ENCODE data around the gene NFKBIA.

NFKBIA gene

GRCh38 chr14:35408026-35408425, 3.5 kb upstream of the NFKBIA start:
- no peak overlapping the region for H2BK15ac ChIP-seq (ENCODE audit: low read length)
- peak overlapping the region; percentile 31 for H2AK5ac ChIP-seq (ENCODE audit: low read depth, low read length)
- no peak overlapping the region for H3K4ac ChIP-seq (ENCODE audit: low read length)
- H4K91ac ChIP-seq (ENCODE audit: low read depth, low read length, poor library complexity), result no peak overlapping the region
- H3K18ac ChIP-seq (ENCODE audit: low read length), result no peak overlapping the region
- no peak overlapping the region for H3K14ac ChIP-seq (ENCODE audit: low read length)
- WGBS, 2 donors (ENCODE audit: extremely low coverage in 2 of 2, insufficient read length in 2 of 2, insufficient replicate concordance in 1 of 2), result no CpG with 5 or more reads among the region's 8 CpGs
- no peaks in the 10 kb centered on the region for H3K27me3 ChIP-seq (ENCODE audit: control insufficient read depth in 3 of 3, insufficient read depth in 3 of 3, low read depth in 1 of 3, low read length in 3 of 3)
- no peak overlapping the region for H2AFZ ChIP-seq (ENCODE audit: low read length)
- no peak overlapping the region for H2BK120ac ChIP-seq (ENCODE audit: low read depth, low read length)
- no peak overlapping the region for H4K8ac ChIP-seq (ENCODE audit: low read depth, low read length)
- peaks cover 4 to 6% of the 10 kb centered on the region in 2 donors for H3K36me3 ChIP-seq (replicated peaks in 1 of 2; ENCODE audit: control insufficient read depth in 2 of 2, insufficient read depth in 2 of 2, low read length in 2 of 2)
- no peak overlapping the region for H3K4me2 ChIP-seq (ENCODE audit: insufficient read depth, low read length, poor library complexity, severe bottlenecking)
- H3K79me1 ChIP-seq (ENCODE audit: low read depth, low read length), result peaks cover 2% of the 10 kb centered on the region
- H3K9me3 ChIP-seq (replicated peaks in 1 of 2; ENCODE audit: control insufficient read depth in 2 of 2, insufficient read depth in 1 of 2, low read depth in 1 of 2, low read length in 2 of 2), result no peaks in the 10 kb centered on the region
- no peak for DNase-seq (ENCODE audit: low spot score)
- no peak overlapping the region for H3K4me3 ChIP-seq (ENCODE audit: low read length in 2 of 2)
- H3K27ac ChIP-seq (replicated peaks; ENCODE audit: low read length), result no peak overlapping the region
- H3K9ac ChIP-seq (ENCODE audit: low read depth, low read length, poor library complexity), result no peak overlapping the region
- H3K23ac ChIP-seq (ENCODE audit: low read depth, low read length, poor library complexity), result no peak overlapping the region
- H3K4me1 ChIP-seq (ENCODE audit: control insufficient read depth in 2 of 2, insufficient read depth in 1 of 2, low read depth in 1 of 2, low read length in 2 of 2), result peaks cover 7 to 12% of the 10 kb centered on the region in 2 donors
- H2BK12ac ChIP-seq (ENCODE audit: low read length), result no peak overlapping the region
- H2BK5ac ChIP-seq (ENCODE audit: low read length), result no peak overlapping the region

- no peak overlapping the region for H3K23ac ChIP-seq (ENCODE audit: low read depth, low read length, poor library complexity)
- no peak overlapping the region for H3K4ac ChIP-seq (ENCODE audit: low read length)
- H4K91ac ChIP-seq (ENCODE audit: low read depth, low read length, poor library complexity), result no peak overlapping the region
- no peak overlapping the region for H4K8ac ChIP-seq (ENCODE audit: low read depth, low read length)
- no CpG with 5 or more reads among the region's 1 CpG for WGBS, 2 donors (ENCODE audit: extremely low coverage in 2 of 2, insufficient read length in 2 of 2, insufficient replicate concordance in 1 of 2)
- no peak overlapping the region for H3K9ac ChIP-seq (ENCODE audit: low read depth, low read length, poor library complexity)
- peaks cover 2% of the 10 kb centered on the region for H3K79me1 ChIP-seq (ENCODE audit: low read depth, low read length)
- peaks cover 10 to 14% of the 10 kb centered on the region in 2 donors for H3K36me3 ChIP-seq (replicated peaks in 1 of 2; ENCODE audit: control insufficient read depth in 2 of 2, insufficient read depth in 2 of 2, low read length in 2 of 2)
- no peaks in the 10 kb centered on the region for H3K9me3 ChIP-seq (replicated peaks in 1 of 2; ENCODE audit: control insufficient read depth in 2 of 2, insufficient read depth in 1 of 2, low read depth in 1 of 2, low read length in 2 of 2)
- no peak overlapping the region for H3K4me2 ChIP-seq (ENCODE audit: insufficient read depth, low read length, poor library complexity, severe bottlenecking)
- no peak overlapping the region for H2BK5ac ChIP-seq (ENCODE audit: low read length)
- no peak for DNase-seq (ENCODE audit: low spot score)
- peak overlapping the region; percentile 12 for H2BK15ac ChIP-seq (ENCODE audit: low read length)
- H2AK5ac ChIP-seq (ENCODE audit: low read depth, low read length), result no peak overlapping the region
- H3K14ac ChIP-seq (ENCODE audit: low read length), result no peak overlapping the region
- H3K27me3 ChIP-seq (ENCODE audit: control insufficient read depth in 3 of 3, insufficient read depth in 3 of 3, low read depth in 1 of 3, low read length in 3 of 3), result no peaks in the 10 kb centered on the region
- no peak overlapping the region for H2BK12ac ChIP-seq (ENCODE audit: low read length)
- no peak overlapping the region for H3K27ac ChIP-seq (replicated peaks; ENCODE audit: low read length)
- H3K4me1 ChIP-seq (ENCODE audit: control insufficient read depth in 2 of 2, insufficient read depth in 1 of 2, low read depth in 1 of 2, low read length in 2 of 2), result peaks cover 7 to 12% of the 10 kb centered on the region in 2 donors
- no peak overlapping the region for H3K18ac ChIP-seq (ENCODE audit: low read length)
- no peak overlapping the region for H2BK120ac ChIP-seq (ENCODE audit: low read depth, low read length)
- H2AFZ ChIP-seq (ENCODE audit: low read length), result no peak overlapping the region
- no peak overlapping the region for H3K4me3 ChIP-seq (ENCODE audit: low read length in 2 of 2)
These were observed 2.7 kb upstream of the NFKBIA start for GRCh38 chr14:35407306-35407630.

GRCh38 chr14:35406506-35407305, 2.2 kb upstream of the NFKBIA start:
- Histone ChIP-seq H2BK5ac (ENCODE audit: low read length) (no peak overlapping the region), H3K4me2 (ENCODE audit: insufficient read depth, low read length, poor library complexity, severe bottlenecking) (no peak overlapping the region), H3K23ac (ENCODE audit: low read depth, low read length, poor library complexity) (no peak overlapping the region), H3K14ac (ENCODE audit: low read length) (no peak overlapping the region), H3K4me1 (ENCODE audit: control insufficient read depth in 2 of 2, insufficient read depth in 1 of 2, low read depth in 1 of 2, low read length in 2 of 2) (peaks cover 7 to 12% of the 10 kb centered on the region in 2 donors), H3K9ac (ENCODE audit: low read depth, low read length, poor library complexity) (no peak overlapping the region), H2AK5ac (ENCODE audit: low read depth, low read length) (no peak overlapping the region), H2BK12ac (ENCODE audit: low read length) (no peak overlapping the region), H2BK15ac (ENCODE audit: low read length) (no peak overlapping the region), H3K18ac (ENCODE audit: low read length) (no peak overlapping the region), H4K8ac (ENCODE audit: low read depth, low read length) (no peak overlapping the region), H4K91ac (ENCODE audit: low read depth, low read length, poor library complexity) (no peak overlapping the region), H2AFZ (ENCODE audit: low read length) (no peak overlapping the region), H3K27me3 (ENCODE audit: control insufficient read depth in 3 of 3, insufficient read depth in 3 of 3, low read depth in 1 of 3, low read length in 3 of 3) (no peaks in the 10 kb centered on the region), H3K4ac (ENCODE audit: low read length) (no peak overlapping the region), H3K27ac (replicated peaks; ENCODE audit: low read length) (no peak overlapping the region), H3K36me3 (replicated peaks in 1 of 2; ENCODE audit: control insufficient read depth in 2 of 2, insufficient read depth in 2 of 2, low read length in 2 of 2) (peaks cover 12 to 19% of the 10 kb centered on the region in 2 donors), H3K79me1 (ENCODE audit: low read depth, low read length) (peaks cover 2% of the 10 kb centered on the region), H2BK120ac (ENCODE audit: low read depth, low read length) (no peak overlapping the region), H3K9me3 (replicated peaks in 1 of 2; ENCODE audit: control insufficient read depth in 2 of 2, insufficient read depth in 1 of 2, low read depth in 1 of 2, low read length in 2 of 2) (no peaks in the 10 kb centered on the region), H3K4me3 (ENCODE audit: low read length in 2 of 2) (no peak overlapping the region)
- no CpG with 5 or more reads among the region's 5 CpGs for WGBS, 2 donors (ENCODE audit: extremely low coverage in 2 of 2, insufficient read length in 2 of 2, insufficient replicate concordance in 1 of 2)
- peak; percentile 36 for DNase-seq (ENCODE audit: low spot score)

GRCh38 chr14:35406090-35406489, 1.5 kb upstream of the NFKBIA start:
- Histone ChIP-seq H3K9ac (ENCODE audit: low read depth, low read length, poor library complexity) (no peak overlapping the region), H3K9me3 (replicated peaks in 1 of 2; ENCODE audit: control insufficient read depth in 2 of 2, insufficient read depth in 1 of 2, low read depth in 1 of 2, low read length in 2 of 2) (no peaks in the 10 kb centered on the region), H3K4ac (ENCODE audit: low read length) (no peak overlapping the region), H2BK15ac (ENCODE audit: low read length) (no peak overlapping the region), H2AK5ac (ENCODE audit: low read depth, low read length) (no peak overlapping the region), H3K79me1 (ENCODE audit: low read depth, low read length) (peaks cover 2% of the 10 kb centered on the region), H3K23ac (ENCODE audit: low read depth, low read length, poor library complexity) (no peak overlapping the region), H3K27me3 (ENCODE audit: control insufficient read depth in 3 of 3, insufficient read depth in 3 of 3, low read depth in 1 of 3, low read length in 3 of 3) (no peaks in the 10 kb centered on the region), H2BK5ac (ENCODE audit: low read length) (no peak overlapping the region), H2AFZ (ENCODE audit: low read length) (no peak overlapping the region), H4K91ac (ENCODE audit: low read depth, low read length, poor library complexity) (no peak overlapping the region), H3K36me3 (replicated peaks in 1 of 2; ENCODE audit: control insufficient read depth in 2 of 2, insufficient read depth in 2 of 2, low read length in 2 of 2) (peaks cover 16 to 26% of the 10 kb centered on the region in 2 donors), H2BK12ac (ENCODE audit: low read length) (no peak overlapping the region), H3K27ac (replicated peaks; ENCODE audit: low read length) (no peak overlapping the region), H3K4me1 (ENCODE audit: control insufficient read depth in 2 of 2, insufficient read depth in 1 of 2, low read depth in 1 of 2, low read length in 2 of 2) (peaks cover 7 to 12% of the 10 kb centered on the region in 2 donors), H4K8ac (ENCODE audit: low read depth, low read length) (no peak overlapping the region), H2BK120ac (ENCODE audit: low read depth, low read length) (no peak overlapping the region), H3K14ac (ENCODE audit: low read length) (no peak overlapping the region), H3K4me2 (ENCODE audit: insufficient read depth, low read length, poor library complexity, severe bottlenecking) (no peak overlapping the region), H3K18ac (ENCODE audit: low read length) (no peak overlapping the region), H3K4me3 (ENCODE audit: low read length in 2 of 2) (no peak overlapping the region)
- no CpG with 5 or more reads among the region's 2 CpGs for WGBS, 2 donors (ENCODE audit: extremely low coverage in 2 of 2, insufficient read length in 2 of 2, insufficient replicate concordance in 1 of 2)
- DNase-seq (ENCODE audit: low spot score), result no peak
